Skin of body (tissue), 2 donors: Measurements from ENCODE around the gene CREM. TPM values are rescaled to one million over a fixed set of nuclear protein-coding genes. Genes with fewer than 3 reads are reported as not detected.

Experiments
- small RNA-seq: library from RNA; depleted of rRNA; stranded (forward); fragments of <200 nt; gene quantifications from one replicate; pipeline ENCODE3, GENCODE V24; 2014; ENCODE audit warnings: low replicate concordance
- total RNA-seq: library from RNA; depleted of rRNA; stranded (reverse); fragments of >200 nt; gene quantifications from one replicate; pipeline ENCODE4 v1.2.3, GENCODE V29; 2014

Gene CREM
- total RNA-seq, 1 donor from 2014 or later = 35.0 TPM

Small RNA genes lying within 50 kb of the gene (small RNA-seq; reads per million reads assigned to genes)
- gene MIR3611 = not detected
- gene RNU6-1167P = not detected
- not detected for gene RNU6-794P
- not detected for gene RNU7-77P

Other genes starting within 250 kb of the CREM start
- gene CUL2, start 36.5 kb upstream of the CREM start, total RNA-seq = 25.6 TPM
- 29.4 TPM for gene CCNY, start 209.7 kb downstream of the CREM start, total RNA-seq